SK-N-SH treated with all-trans-retinoic acid at 6 μM for 48 hours (cell line): ENCODE data around the gene SERPINF2.

Experiments
- ARNTL ChIP-seq: fragments of 450-650 bp; formaldehyde crosslinking; IDR thresholded peaks from 2 replicates; pipeline ENCODE4 v1.5.0; 2020; ENCODE audit warnings: low read depth, mild to moderate bottlenecking, moderate library complexity, borderline replicate concordance
- GLIS3 ChIP-seq: fragments of 250-450 bp; sonication (Bioruptor Pico); IDR thresholded peaks from 2 replicates; pipeline ENCODE4 v1.5.0; 2020; ENCODE audit warnings: mild to moderate bottlenecking, moderate library complexity
- PATZ1 ChIP-seq: fragments of 250-450 bp; sonication (Bioruptor Pico); IDR thresholded peaks from 2 replicates; pipeline ENCODE4 v1.8.0; 2020; ENCODE audit warnings: mild to moderate bottlenecking, moderate library complexity, borderline replicate concordance
- SNAI2 ChIP-seq: fragments of 250-450 bp; sonication (Bioruptor Pico); IDR thresholded peaks from 2 replicates; pipeline ENCODE4 v1.5.0; 2020; ENCODE audit warnings: mild to moderate bottlenecking, moderate library complexity
- TSHZ2 ChIP-seq: fragments of 250-450 bp; sonication (Bioruptor Pico); IDR thresholded peaks from 2 replicates; pipeline ENCODE4 v1.5.0; 2020; ENCODE audit warnings: mild to moderate bottlenecking, moderate library complexity
- ZFP30 ChIP-seq: fragments of 450-650 bp; formaldehyde crosslinking; IDR thresholded peaks from 2 replicates; pipeline ENCODE4 v1.5.0; 2022; ENCODE audit warnings: mild to moderate bottlenecking, moderate library complexity
- TF ChIP-seq, protein P1 (sequence below): fragments of 250-450 bp; sonication (Bioruptor Pico); IDR thresholded peaks from 2 replicates; pipeline ENCODE4 v1.5.1; 2020; ENCODE audit warnings: low read depth, mild to moderate bottlenecking, moderate library complexity

GRCh38 chr17:1693339-1693738 lies 49.3 kb upstream of the SERPINF2 start:
- TF ChIP-seq ZFP30 (no peak), GLIS3 (CRISPR knock-in tag) (no peak), TSHZ2 (CRISPR knock-in tag) (no peak), PATZ1 (CRISPR knock-in tag) (no peak), ARNTL (CRISPR knock-in tag) (no peak), SNAI2 (no peak)
- TF ChIP-seq, protein P1, sequence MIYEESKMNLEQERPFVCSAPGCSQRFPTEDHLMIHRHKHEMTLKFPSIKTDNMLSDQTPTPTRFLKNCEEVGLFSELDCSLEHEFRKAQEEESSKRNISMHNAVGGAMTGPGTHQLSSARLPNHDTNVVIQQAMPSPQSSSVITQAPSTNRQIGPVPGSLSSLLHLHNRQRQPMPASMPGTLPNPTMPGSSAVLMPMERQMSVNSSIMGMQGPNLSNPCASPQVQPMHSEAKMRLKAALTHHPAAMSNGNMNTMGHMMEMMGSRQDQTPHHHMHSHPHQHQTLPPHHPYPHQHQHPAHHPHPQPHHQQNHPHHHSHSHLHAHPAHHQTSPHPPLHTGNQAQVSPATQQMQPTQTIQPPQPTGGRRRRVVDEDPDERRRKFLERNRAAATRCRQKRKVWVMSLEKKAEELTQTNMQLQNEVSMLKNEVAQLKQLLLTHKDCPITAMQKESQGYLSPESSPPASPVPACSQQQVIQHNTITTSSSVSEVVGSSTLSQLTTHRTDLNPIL, result no peak
